Midbrain (tissue), 1 donor: ENCODE measurements around the gene ATXN2.
"Not testable (repeated sequence)": the region's sequence is repeated elsewhere in the genome, so short reads cannot be mapped to it uniquely, and the experiment has no call there.

Experiments used
- DNase-seq: peaks from one replicate; lab custom pipeline; 2025; lab: John Stamatoyannopoulos, UW

Gene ATXN2

GRCh38 chr12:111503116-111503515 is 96.0 kb downstream of the ATXN2 start:
- no peak for DNase-seq

GRCh38 chr12:111494676-111495075 is 104.4 kb downstream of the ATXN2 start:
- no peak for DNase-seq

GRCh38 chr12:111492979-111493378 is 106.1 kb downstream of the ATXN2 start:
- not testable (repeated sequence) for DNase-seq

- no peak for DNase-seq
Measured at GRCh38 chr12:111488798-111489197, 110.3 kb downstream of the ATXN2 start.

GRCh38 chr12:111488271-111488670 is 110.8 kb downstream of the ATXN2 start:
- no peak for DNase-seq

GRCh38 chr12:111482462-111482861 is 116.7 kb downstream of the ATXN2 start:
- DNase-seq, result no peak

GRCh38 chr12:111471236-111471635 is 127.9 kb downstream of the ATXN2 start:
- no peak for DNase-seq

GRCh38 chr12:111469401-111469800 is 129.7 kb downstream of the ATXN2 start:
- no peak for DNase-seq

- DNase-seq, result no peak
Measured at GRCh38 chr12:111467857-111468241, 131.3 kb downstream of the ATXN2 start.

GRCh38 chr12:111467092-111467856 is 131.8 kb downstream of the ATXN2 start:
- DNase-seq, result no peak

- DNase-seq, result no peak
Measured at GRCh38 chr12:111462210-111462769, 136.8 kb downstream of the ATXN2 start.

GRCh38 chr12:111460111-111460510 is 139.0 kb downstream of the ATXN2 start:
- DNase-seq, result not testable (repeated sequence)

GRCh38 chr12:111458546-111459172 is 140.5 kb downstream of the ATXN2 start:
- no peak for DNase-seq

- DNase-seq, result no peak
Measured at GRCh38 chr12:111457577-111457976, 141.5 kb downstream of the ATXN2 start.

GRCh38 chr12:111457071-111457470 is 142.0 kb downstream of the ATXN2 start:
- no peak for DNase-seq

- DNase-seq, result no peak
Measured at GRCh38 chr12:111455448-111456320, 143.4 kb downstream of the ATXN2 start.

GRCh38 chr12:111454716-111455447 is 144.2 kb downstream of the ATXN2 start:
- DNase-seq, result no peak

GRCh38 chr12:111454311-111454710 is 144.8 kb downstream of the ATXN2 start:
- no peak for DNase-seq

- DNase-seq, result peak; percentile 33
Measured at GRCh38 chr12:111453071-111453989, 145.8 kb downstream of the ATXN2 start.

- peak; percentile 65 for DNase-seq
Measured at GRCh38 chr12:111451649-111452129, 147.4 kb downstream of the ATXN2 start.
